ENCODE data around the gene SLC41A2.
"Not testable (repeated sequence)": the region's sequence is repeated elsewhere in the genome, so short reads cannot be mapped to it uniquely, and the experiment has no call there.

DNA sequence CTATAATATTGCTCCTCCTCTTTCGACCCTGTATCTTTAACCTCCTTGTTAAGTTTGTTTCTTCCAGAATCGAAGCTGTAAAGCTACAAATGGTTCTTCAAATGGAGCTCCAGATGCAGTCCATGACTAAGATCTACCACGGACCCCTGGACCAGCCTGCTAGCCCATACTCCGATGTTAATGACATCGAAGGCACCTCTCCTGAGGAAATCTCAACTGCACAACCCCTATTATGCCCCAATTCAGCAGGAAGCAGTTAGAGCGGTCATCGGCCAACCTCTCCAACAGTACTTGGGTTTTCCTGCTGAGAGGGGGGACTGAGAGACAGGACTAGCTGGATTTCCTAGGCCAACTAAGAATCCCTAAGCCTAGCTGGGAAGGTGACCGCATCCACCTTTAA is 14.7 kb downstream of the SLC41A2 start:
- TF ChIP-seq, protein P1, sequence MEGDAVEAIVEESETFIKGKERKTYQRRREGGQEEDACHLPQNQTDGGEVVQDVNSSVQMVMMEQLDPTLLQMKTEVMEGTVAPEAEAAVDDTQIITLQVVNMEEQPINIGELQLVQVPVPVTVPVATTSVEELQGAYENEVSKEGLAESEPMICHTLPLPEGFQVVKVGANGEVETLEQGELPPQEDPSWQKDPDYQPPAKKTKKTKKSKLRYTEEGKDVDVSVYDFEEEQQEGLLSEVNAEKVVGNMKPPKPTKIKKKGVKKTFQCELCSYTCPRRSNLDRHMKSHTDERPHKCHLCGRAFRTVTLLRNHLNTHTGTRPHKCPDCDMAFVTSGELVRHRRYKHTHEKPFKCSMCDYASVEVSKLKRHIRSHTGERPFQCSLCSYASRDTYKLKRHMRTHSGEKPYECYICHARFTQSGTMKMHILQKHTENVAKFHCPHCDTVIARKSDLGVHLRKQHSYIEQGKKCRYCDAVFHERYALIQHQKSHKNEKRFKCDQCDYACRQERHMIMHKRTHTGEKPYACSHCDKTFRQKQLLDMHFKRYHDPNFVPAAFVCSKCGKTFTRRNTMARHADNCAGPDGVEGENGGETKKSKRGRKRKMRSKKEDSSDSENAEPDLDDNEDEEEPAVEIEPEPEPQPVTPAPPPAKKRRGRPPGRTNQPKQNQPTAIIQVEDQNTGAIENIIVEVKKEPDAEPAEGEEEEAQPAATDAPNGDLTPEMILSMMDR (IDR thresholded peaks at IDR 0.05), result not testable (repeated sequence)
- not testable (repeated sequence) for TF ChIP-seq EZH2 (IDR thresholded peaks at IDR 0.05; ENCODE audit: borderline replicate concordance, insufficient read depth, low read depth, low read length, poor library complexity, severe bottlenecking)
